IMR-90 (cell line): Measurements from ENCODE around the gene MICA. TPM values are rescaled to one million over a fixed set of nuclear protein-coding genes. Genes with fewer than 3 reads are reported as not detected.

Source experiments
- ATAC-seq: fragments of 200-7000 bp; cut with Tn5 transposase; 2 replicates; pipeline ENCODE4 v1.9.1; 2020; ENCODE audit warnings: low read depth, mild to moderate bottlenecking, moderate library complexity
- BruUV-seq: library from RNA; stranded (reverse); fragments of 400-500 nt; replicated peaks from 2 replicates; lab custom pipeline; 2021; lab: Mats Ljungman, UMichigan
- CTCF ChIA-PET: fragments of 300-600 bp; formaldehyde crosslinking; extraction: SDS; loops from one replicate; lab custom pipeline; 2021; ENCODE audit warnings: antibody characterized with exemption; lab: Yijun Ruan, JAX
- POLR2A ChIA-PET: fragments of 300-600 bp; sonication (Branson Sonifier 250); formaldehyde crosslinking; loops from one replicate; lab custom pipeline; 2022; ENCODE audit warnings: antibody characterized with exemption; ENCODE audit not compliant: unreplicated experiment; lab: Charles Lee
- DNase-seq: peaks from one replicate; pipeline ENCODE4 v3.0.0; 2013
- H2AFZ ChIP-seq: replicated peaks from 2 replicates; pipeline ENCODE3; 2013; ENCODE audit warnings: low read length, mild to moderate bottlenecking; ENCODE audit not compliant: poor library complexity
- H2AK5ac ChIP-seq: 2 replicates; pipeline ENCODE4 v1.6.1; 2013; ENCODE audit warnings: low read depth, low read length, inconsistent platforms
- H2AK9ac ChIP-seq: replicated peaks from 2 replicates; pipeline ENCODE3; 2013; ENCODE audit warnings: mild to moderate bottlenecking, low read depth, low read length, moderate library complexity; ENCODE audit not compliant: poor library complexity
- H2BK120ac ChIP-seq: 2 replicates; pipeline ENCODE4 v1.6.1; 2013; ENCODE audit warnings: low read depth, low read length, inconsistent platforms
- H2BK15ac ChIP-seq: 3 replicates; pipeline ENCODE4 v1.6.1; 2013; ENCODE audit warnings: low read depth, low read length, inconsistent platforms
- H2BK20ac ChIP-seq: 2 replicates; pipeline ENCODE4 v1.6.1; 2013; ENCODE audit warnings: low read depth, mild to moderate bottlenecking, inconsistent platforms, low read length, moderate library complexity
- H2BK5ac ChIP-seq: 2 replicates; pipeline ENCODE4 v1.6.1; 2013; ENCODE audit warnings: mild to moderate bottlenecking, low read depth, low read length, inconsistent platforms; ENCODE audit not compliant: poor library complexity, severe bottlenecking
- H3K14ac ChIP-seq: replicated peaks from 2 replicates; pipeline ENCODE4 v1.6.1; 2013; ENCODE audit warnings: low read depth, low read length, inconsistent platforms
- H3K18ac ChIP-seq: 2 replicates; pipeline ENCODE4 v1.6.1; 2013; ENCODE audit warnings: low read depth, low read length, control low read depth
- H3K23ac ChIP-seq: 2 replicates; pipeline ENCODE4 v1.6.1; 2013; ENCODE audit warnings: low read depth, low read length, inconsistent platforms
- H3K27ac ChIP-seq: 2 replicates; pipeline ENCODE4 v1.5.1; 2013; ENCODE audit warnings: mild to moderate bottlenecking, control low read depth, low read length; ENCODE audit not compliant: insufficient read depth
- H3K27me3 ChIP-seq: 2 replicates; pipeline ENCODE4 v1.6.1; 2013; ENCODE audit warnings: low read length; ENCODE audit not compliant: control insufficient read depth, insufficient read depth
- H3K36me3 ChIP-seq: 2 replicates; pipeline ENCODE4 v1.6.1; 2013; ENCODE audit warnings: low read length, mixed read lengths; ENCODE audit not compliant: control insufficient read depth, insufficient read depth
- H3K4ac ChIP-seq: 2 replicates; pipeline ENCODE4 v1.6.1; 2013; ENCODE audit warnings: low read depth, low read length, inconsistent platforms
- H3K4me1 ChIP-seq: 2 replicates; pipeline ENCODE4 v1.6.1; 2013; ENCODE audit warnings: low read length, mixed read lengths; ENCODE audit not compliant: control insufficient read depth, insufficient read depth
- H3K4me2 ChIP-seq: 2 replicates; pipeline ENCODE4 v1.6.1; 2013; ENCODE audit warnings: low read depth, mild to moderate bottlenecking, control low read depth, low read length, moderate library complexity
- H3K4me3 ChIP-seq: 2 replicates; pipeline ENCODE4 v1.5.1; 2013; ENCODE audit warnings: low read depth, mild to moderate bottlenecking, control low read depth, low read length, moderate library complexity; ENCODE audit not compliant: insufficient read depth
- H3K56ac ChIP-seq: 2 replicates; pipeline ENCODE4 v1.6.1; 2013; ENCODE audit warnings: low read length, inconsistent platforms; ENCODE audit not compliant: insufficient read depth; ENCODE audit errors: extremely low read depth
- H3K79me1 ChIP-seq, 2 experiments: 2 replicates each; pipeline ENCODE4 v1.6.1; 2013; ENCODE audit warnings: low read length in 2 of 2, inconsistent platforms in 1 of 2, low read depth in 1 of 2
- H3K9ac ChIP-seq: 2 replicates; pipeline ENCODE4 v1.6.1; 2013; ENCODE audit warnings: low read depth, low read length, control low read depth
- H3K9me1 ChIP-seq: 2 replicates; pipeline ENCODE4 v1.6.1; 2013; ENCODE audit warnings: low read length, inconsistent platforms; ENCODE audit not compliant: insufficient read depth
- H3K9me3 ChIP-seq: 2 replicates; pipeline ENCODE4 v1.6.1; 2013; ENCODE audit warnings: low read length; ENCODE audit not compliant: control insufficient read depth, insufficient read depth
- H4K20me1 ChIP-seq: 2 replicates; pipeline ENCODE4 v1.6.1; 2013; ENCODE audit warnings: low read length, inconsistent platforms; ENCODE audit not compliant: insufficient read depth
- H4K5ac ChIP-seq: 2 replicates; pipeline ENCODE4 v1.6.1; 2013; ENCODE audit warnings: mild to moderate bottlenecking, low read depth, low read length, control low read depth
- H4K8ac ChIP-seq, 2 experiments: 2 replicates each; pipeline ENCODE4 v1.6.1; 2013; ENCODE audit warnings: low read depth in 2 of 2, low read length in 2 of 2, control low read depth in 1 of 2, inconsistent platforms in 1 of 2
- H4K91ac ChIP-seq: 2 replicates; pipeline ENCODE4 v1.6.1; 2013; ENCODE audit warnings: low read depth, low read length, inconsistent platforms; ENCODE audit not compliant: insufficient read depth
- BHLHE40 ChIP-seq: fragments of 150-350 bp; IDR thresholded peaks from 2 replicates; pipeline ENCODE4 v1.6.1; 2016; ENCODE audit warnings: mild to moderate bottlenecking, low read depth, low read length
- CEBPB ChIP-seq: IDR thresholded peaks from 2 replicates; pipeline ENCODE4 v1.6.1; 2012; ENCODE audit warnings: low read depth, low read length, improper control_type of control experiment
- CHD1 ChIP-seq: IDR thresholded peaks from 2 replicates; pipeline ENCODE4 v1.6.1; 2012; ENCODE audit warnings: low read depth, low read length, improper control_type of control experiment
- CTCF ChIP-seq: conservative IDR thresholded peaks from 2 replicates; pipeline ENCODE4 v1.5.1; 2012; ENCODE audit warnings: mild to moderate bottlenecking, low read depth, low read length, improper control_type of control experiment
- FOS ChIP-seq: fragments of 150-350 bp; IDR thresholded peaks from 2 replicates; pipeline ENCODE4 v1.6.1; 2016; ENCODE audit warnings: low read depth, low read length
- MAFK ChIP-seq: IDR thresholded peaks from 2 replicates; pipeline ENCODE4 v1.6.1; 2012; ENCODE audit warnings: low read depth, low read length, improper control_type of control experiment
- MAZ ChIP-seq: IDR thresholded peaks from 2 replicates; pipeline ENCODE4 v1.6.1; 2012; ENCODE audit warnings: low read depth, mild to moderate bottlenecking, low read length, improper control_type of control experiment, moderate library complexity, borderline replicate concordance
- MXI1 ChIP-seq: IDR thresholded peaks from 2 replicates; pipeline ENCODE4 v1.6.1; 2012; ENCODE audit warnings: low read depth, mild to moderate bottlenecking, low read length, moderate library complexity, borderline replicate concordance
- NFE2L2 ChIP-seq: fragments of 150-350 bp; IDR thresholded peaks from 2 replicates; pipeline ENCODE4 v1.6.1; 2016; ENCODE audit warnings: low read depth, mild to moderate bottlenecking, low read length
- POLR2A ChIP-seq: IDR thresholded peaks from 2 replicates; pipeline ENCODE4 v1.6.1; 2012; ENCODE audit warnings: mild to moderate bottlenecking, low read depth, low read length
- RAD21 ChIP-seq: IDR thresholded peaks from 2 replicates; pipeline ENCODE4 v1.6.1; 2012; ENCODE audit warnings: low read length, improper control_type of control experiment
- RCOR1 ChIP-seq: IDR thresholded peaks from 2 replicates; pipeline ENCODE4 v1.6.1; 2012; ENCODE audit warnings: mild to moderate bottlenecking, low read length, improper control_type of control experiment; ENCODE audit not compliant: insufficient replicate concordance
- RFX5 ChIP-seq: IDR thresholded peaks from 2 replicates; pipeline ENCODE4 v1.8.0; 2012; ENCODE audit warnings: low read depth, mild to moderate bottlenecking, low read length, moderate library complexity
- SMC3 ChIP-seq: fragments of 150-350 bp; IDR thresholded peaks from 2 replicates; pipeline ENCODE4 v1.6.1; 2016; ENCODE audit warnings: low read depth, mild to moderate bottlenecking, antibody characterized with exemption, low read length, moderate library complexity
- WGBS, 2 experiments: methylation state at CpG; one replicate each; pipeline versions ENCODE4 v1.1.5 to v1.1.7; 2013; ENCODE audit warnings: missing lambda C conversion rate in 2 of 2; ENCODE audit not compliant: insufficient read length in 1 of 2; ENCODE audit errors: extremely low coverage in 2 of 2; 5-methylcytosine and 5-hydroxymethylcytosine counted together
- dilution Hi-C: fragments of 300-500 bp; cut with HindIII; formaldehyde crosslinking; loops from one replicate; pipeline ENCODE4 v1.14.3; 2018; ENCODE audit warnings: low sequenced_read_pairs; ENCODE audit not compliant: unreplicated experiment
- in situ Hi-C: fragments of 300-500 bp; cut with MboI; formaldehyde crosslinking; loops from 3 replicates; pipeline ENCODE4 v1.14.3; 2019; ENCODE audit warnings: low sequenced_read_pairs, inconsistent platforms, mixed read lengths
- intact Hi-C: fragments of 100-400 bp; cut with micrococcal nuclease; formaldehyde crosslinking; loops from 2 replicates; pipeline ENCODE4 v1.10.0; 2022
- polyA plus RNA-seq, 3 experiments: library from polyadenylated mRNA; depleted of rRNA; stranded (reverse); fragments of >200 nt; gene quantifications; 2 replicates each; pipeline ENCODE4 v1.2.3, GENCODE V29; 2012; ENCODE audit warnings: low replicate concordance in 1 of 3
- total RNA-seq: library from RNA; depleted of rRNA; stranded (reverse); fragments of >200 nt; gene quantifications from 2 replicates; pipeline ENCODE4 v1.2.3, GENCODE V29; 2012
- TF ChIP-seq, protein P1 (sequence below): fragments of 150-350 bp; IDR thresholded peaks from 2 replicates; pipeline ENCODE4 v1.6.1; 2017; ENCODE audit warnings: mild to moderate bottlenecking, antibody characterized with exemption, low read length, low read depth
- TF ChIP-seq, protein P2 (sequence below): fragments of 150-350 bp; IDR thresholded peaks from 2 replicates; pipeline ENCODE4 v1.6.1; 2016; ENCODE audit warnings: low read depth, mild to moderate bottlenecking, low read length, moderate library complexity, borderline replicate concordance

Gene MICA
- total and polyA plus RNA-seq, 2 of the 4 experiments (the other 2 are of a cell fraction), result 55.9 to 67.7 TPM

DNA sequence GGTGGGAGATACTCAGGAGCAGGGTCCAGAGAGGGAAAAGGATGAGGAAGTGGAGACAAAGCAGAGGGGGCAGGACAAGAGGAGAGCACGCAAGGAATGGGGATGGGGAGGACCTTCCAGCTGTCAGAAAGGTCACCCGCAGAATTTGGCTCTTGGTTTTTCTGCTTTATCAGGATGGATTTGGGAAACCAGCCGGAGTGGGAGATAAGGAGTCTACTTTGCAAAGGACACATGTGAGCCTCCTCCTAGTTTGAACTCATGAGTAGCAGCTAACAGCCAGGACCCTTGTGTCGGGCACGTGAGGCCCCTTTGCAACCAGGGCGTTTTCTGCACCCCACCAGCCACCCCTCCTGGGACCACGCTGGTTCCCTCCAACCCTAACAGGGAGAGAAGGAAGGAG is 7.6 kb upstream of the MICA start:
- TF ChIP-seq SMC3 (no peak), CHD1 (no peak), MAZ (no peak), BHLHE40 (no peak), FOS (no peak), RCOR1 (no peak), CEBPB (no peak), NFE2L2 (no peak), RFX5 (no peak), MAFK (no peak), MXI1 (no peak), POLR2A (no peak), RAD21 (no peak), CTCF (no peak)
- TF ChIP-seq, protein P1, sequence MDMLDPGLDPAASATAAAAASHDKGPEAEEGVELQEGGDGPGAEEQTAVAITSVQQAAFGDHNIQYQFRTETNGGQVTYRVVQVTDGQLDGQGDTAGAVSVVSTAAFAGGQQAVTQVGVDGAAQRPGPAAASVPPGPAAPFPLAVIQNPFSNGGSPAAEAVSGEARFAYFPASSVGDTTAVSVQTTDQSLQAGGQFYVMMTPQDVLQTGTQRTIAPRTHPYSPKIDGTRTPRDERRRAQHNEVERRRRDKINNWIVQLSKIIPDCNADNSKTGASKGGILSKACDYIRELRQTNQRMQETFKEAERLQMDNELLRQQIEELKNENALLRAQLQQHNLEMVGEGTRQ, result no peak
- TF ChIP-seq, protein P2, sequence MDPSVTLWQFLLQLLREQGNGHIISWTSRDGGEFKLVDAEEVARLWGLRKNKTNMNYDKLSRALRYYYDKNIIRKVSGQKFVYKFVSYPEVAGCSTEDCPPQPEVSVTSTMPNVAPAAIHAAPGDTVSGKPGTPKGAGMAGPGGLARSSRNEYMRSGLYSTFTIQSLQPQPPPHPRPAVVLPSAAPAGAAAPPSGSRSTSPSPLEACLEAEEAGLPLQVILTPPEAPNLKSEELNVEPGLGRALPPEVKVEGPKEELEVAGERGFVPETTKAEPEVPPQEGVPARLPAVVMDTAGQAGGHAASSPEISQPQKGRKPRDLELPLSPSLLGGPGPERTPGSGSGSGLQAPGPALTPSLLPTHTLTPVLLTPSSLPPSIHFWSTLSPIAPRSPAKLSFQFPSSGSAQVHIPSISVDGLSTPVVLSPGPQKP, result no peak
- Histone ChIP-seq H3K4me3 (no peak overlapping the region), H3K56ac (no peak overlapping the region), H3K27ac (no peak overlapping the region), H2AK9ac (peak overlapping the region; percentile 55), H3K9ac (no peak overlapping the region), H2BK15ac (peak overlapping the region; percentile 31; the same call in 1 of the 3 replicates), H2BK120ac (peak overlapping the region; percentile 48; the same call in 1 of the 2 replicates), H3K4me1 (no peaks in the 10 kb centered on the region), H2AK5ac (peak overlapping the region; percentile 38; the same call in 1 of the 2 replicates), H2BK5ac (no peak overlapping the region), H4K91ac (peak overlapping the region; percentile 13; the same call in 1 of the 2 replicates), H3K27me3 (no peaks in the 10 kb centered on the region), H3K79me1 (peaks cover 0 to 28% of the 10 kb centered on the region in 2 experiments; a peak in 2 of 4 replicates), H3K9me3 (no peaks in the 10 kb centered on the region), H2BK20ac (no peak overlapping the region), H3K36me3 (no peaks in the 10 kb centered on the region), H3K23ac (no peak overlapping the region), H3K14ac (no peak overlapping the region), H3K9me1 (no peaks in the 10 kb centered on the region; the same call in none of the 2 replicates), H3K4me2 (no peak overlapping the region), H4K8ac (peak overlapping the region in 1 of 2 experiments; percentile 19; a peak in 1 of 4 replicates), H2AFZ (peak overlapping the region; percentile 6), H4K20me1 (no peaks in the 10 kb centered on the region), H3K18ac (no peak overlapping the region), H4K5ac (no peak overlapping the region), H3K4ac (peak overlapping the region; percentile 61; the same call in 1 of the 2 replicates)
- POLR2A ChIA-PET, result no interaction called here
- no peak for ATAC-seq
- in situ Hi-C loops (no loop called here), intact Hi-C loops (loop anchor here (5.0 kb wide), 1 partner anchor 201 kb away; no protein-coding TSS in a partner anchor), dilution Hi-C loops (no loop called here)
- DNase-seq, result no peak
- no CpG with 5 or more reads among the region's 7 CpGs for WGBS, 2 experiments
- no TSS peak for BruUV-seq
- CTCF ChIA-PET, result no interaction called here
